AG20443 (cell line): ENCODE data around the gene CPA3.

ENCODE experiments used
- DNase-seq: peaks from one replicate; pipeline ENCODE4 v3.0.0; 2012; ENCODE audit warnings: low spot score, mixed read lengths

Gene CPA3, protein sequence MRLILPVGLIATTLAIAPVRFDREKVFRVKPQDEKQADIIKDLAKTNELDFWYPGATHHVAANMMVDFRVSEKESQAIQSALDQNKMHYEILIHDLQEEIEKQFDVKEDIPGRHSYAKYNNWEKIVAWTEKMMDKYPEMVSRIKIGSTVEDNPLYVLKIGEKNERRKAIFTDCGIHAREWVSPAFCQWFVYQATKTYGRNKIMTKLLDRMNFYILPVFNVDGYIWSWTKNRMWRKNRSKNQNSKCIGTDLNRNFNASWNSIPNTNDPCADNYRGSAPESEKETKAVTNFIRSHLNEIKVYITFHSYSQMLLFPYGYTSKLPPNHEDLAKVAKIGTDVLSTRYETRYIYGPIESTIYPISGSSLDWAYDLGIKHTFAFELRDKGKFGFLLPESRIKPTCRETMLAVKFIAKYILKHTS

DNA sequence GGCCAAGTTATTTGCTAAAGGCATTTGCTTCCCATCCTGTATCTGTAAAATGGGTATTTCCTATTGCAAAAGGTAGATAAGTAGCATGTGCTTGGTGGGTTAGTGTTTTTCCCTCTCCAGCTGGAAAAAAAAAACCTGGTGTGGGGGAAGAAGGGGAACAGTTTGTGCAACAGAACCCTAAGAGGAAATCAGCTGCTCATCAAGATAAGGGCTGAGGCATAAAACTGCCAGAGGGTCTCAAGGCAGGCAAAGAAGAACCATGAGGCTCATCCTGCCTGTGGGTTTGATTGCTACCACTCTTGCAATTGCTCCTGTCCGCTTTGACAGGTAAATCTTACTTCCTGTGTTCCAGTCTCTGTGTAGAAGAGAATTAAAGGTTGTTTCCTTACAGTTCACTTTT, at the start of gene CPA3:
TSS of gene CPA3 (plus strand) at position 248 of the 400 bp plus-strand sequence. CDS start at position 260, 12 bp downstream.
- DNase-seq = no peak

DNA sequence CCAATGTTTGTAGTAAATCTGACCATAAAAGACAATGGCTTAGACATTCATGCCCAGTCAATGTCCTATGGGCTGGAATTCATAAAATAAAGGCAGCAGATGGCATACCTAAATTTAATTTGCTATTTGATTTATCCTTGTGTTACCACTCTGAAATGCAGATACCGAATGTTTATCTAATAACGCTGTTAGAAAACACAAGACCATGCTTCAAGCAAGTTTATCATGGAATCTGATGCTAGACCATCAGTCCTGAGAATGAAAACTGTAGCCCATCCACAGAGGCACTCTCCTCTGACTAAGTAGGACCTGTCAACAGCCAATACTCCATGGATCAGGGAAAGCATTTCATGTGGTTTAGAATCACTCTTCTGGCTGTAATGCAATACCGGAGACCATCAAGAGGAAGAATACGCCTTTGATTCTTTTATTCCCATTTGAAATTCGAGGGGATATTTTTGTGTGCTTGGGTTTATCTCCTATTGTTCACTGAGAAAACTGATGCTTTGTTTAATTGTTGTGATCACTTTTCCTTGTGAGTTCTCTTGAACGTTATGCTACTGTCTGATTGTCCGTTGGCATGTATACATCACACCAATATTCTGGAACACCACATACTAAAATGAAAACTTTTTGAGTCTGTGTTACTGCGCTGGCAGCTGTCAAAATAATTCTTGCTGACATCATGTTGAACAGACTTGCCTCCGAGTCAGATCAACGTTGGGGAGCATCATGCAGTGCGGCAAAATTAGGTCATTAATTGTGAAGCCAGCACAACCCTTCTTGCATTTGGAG, 49.6 kb upstream of the CPA3 start:
- DNase-seq = no peak

DNA sequence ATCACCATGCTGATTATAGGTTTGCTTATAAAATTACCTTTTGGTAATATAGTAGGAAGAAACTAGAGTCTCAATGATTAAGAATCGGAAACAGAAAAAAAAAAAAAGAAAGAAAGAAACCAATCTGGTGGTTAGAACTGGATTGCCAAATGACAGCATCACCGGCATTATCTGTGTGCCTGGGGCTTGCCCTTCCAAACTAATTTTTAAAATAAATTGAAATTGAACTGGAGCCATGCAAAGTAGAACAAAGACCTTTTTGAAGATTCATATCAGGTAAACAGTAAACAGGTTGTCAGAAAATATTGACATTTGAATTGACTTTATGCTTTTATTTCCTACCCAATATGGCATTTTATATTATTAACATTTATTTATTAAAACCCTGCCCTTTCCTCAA, 48.7 kb upstream of the CPA3 start:
- no peak for DNase-seq

DNA sequence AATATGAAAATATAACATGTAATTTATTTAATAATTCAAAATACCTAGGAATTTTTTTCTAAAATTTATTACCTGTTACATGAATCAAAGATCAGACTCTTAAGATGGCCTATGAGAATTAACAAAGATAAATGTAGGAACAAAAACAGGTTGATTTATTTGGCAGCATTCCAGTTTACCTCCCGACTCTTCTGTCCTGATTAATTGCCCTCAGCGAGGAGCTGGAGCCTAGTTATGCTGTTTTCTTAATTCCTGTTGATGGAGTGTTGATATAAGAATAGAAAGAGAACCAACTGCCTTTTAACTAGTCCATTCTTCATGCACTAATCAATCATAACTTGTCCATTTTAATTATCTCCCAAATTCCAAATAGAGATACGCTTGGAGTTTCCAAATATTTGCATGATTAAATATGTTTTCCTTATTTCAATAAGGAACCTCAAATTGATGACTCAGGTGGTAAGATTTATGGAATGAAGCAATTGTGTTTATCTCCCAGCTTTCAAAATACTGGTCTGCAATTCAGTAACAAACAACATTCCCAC, 48.0 kb upstream of the CPA3 start:
- DNase-seq = no peak

DNA sequence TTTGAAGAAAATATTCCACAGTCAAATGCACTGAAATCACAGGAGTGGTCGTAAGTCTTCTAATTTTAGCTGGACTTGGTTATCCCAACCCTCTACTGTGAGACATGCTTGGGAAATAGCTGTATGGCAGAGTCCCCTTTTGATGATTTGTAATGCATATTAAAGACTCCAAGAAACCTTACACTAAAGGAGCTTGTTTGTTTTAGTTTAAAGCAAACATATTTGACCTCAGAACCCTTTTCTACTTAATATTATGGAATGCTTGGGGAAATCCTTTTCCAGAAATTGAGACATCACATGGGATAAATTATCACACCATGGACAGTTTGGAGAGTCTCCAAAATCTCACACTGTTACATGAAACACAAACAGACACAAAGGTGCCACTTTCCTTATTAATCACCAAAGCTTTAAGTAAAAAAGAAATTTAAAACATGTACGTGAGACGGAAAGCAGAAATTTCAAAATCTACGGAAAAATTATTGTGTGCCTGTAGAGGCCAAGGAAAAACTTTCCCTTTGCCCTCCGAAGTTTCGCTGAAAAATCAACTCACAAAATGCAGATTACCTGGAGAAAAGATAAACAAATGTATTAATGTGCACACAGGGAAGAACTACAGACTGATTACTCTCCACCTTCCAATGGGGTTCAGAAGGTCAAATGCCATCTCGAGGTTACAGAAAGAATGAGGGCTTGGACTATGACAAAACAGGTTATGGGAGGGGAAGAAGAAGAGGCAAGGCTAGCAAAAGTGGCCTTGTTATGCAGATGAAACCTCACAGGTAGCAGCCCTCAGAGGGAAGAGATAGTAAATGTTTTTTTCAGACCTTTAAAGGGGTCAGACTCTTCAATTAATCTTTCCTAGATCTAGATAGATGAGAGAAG, 44.5 kb upstream of the CPA3 start:
- DNase-seq = no peak

DNA sequence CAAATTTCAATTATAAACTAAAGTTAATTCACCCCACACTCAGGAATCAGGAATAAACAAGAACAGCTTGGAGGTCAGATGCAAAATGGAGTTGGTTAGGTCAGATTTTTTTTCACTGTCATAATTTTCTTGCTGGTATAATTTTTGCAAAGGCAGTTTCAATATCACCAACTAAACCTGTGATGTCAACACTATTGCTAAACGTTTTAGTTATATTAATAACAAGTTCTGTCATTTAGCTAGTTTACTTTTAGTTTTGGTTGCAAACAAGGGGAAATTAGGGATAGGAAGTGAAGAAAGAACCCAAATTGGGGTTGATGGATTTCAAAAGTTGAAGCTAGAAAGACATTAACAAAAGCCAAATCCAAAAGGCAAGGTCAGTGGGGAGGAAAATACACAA, 42.1 kb upstream of the CPA3 start:
- DNase-seq = no peak

DNA sequence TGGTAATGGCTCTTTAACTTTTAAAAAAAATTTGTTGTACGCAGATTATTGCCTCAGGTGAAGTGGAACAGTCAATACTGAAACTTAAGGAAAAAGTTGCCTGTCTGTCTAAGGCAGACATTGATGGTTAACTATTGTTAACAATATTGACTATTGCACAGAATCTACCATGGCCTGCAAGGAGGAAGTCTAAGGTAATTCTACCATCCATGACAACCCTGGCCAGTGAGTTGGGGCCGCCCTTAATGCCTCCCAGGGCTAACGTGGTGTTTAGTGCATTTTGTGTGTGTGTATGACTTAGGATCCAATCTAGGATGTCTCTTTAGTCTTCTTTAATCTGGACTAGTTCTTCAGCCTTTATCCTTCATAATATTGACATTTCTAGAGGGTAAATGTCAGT, 39.6 kb upstream of the CPA3 start:
- DNase-seq = no peak

DNA sequence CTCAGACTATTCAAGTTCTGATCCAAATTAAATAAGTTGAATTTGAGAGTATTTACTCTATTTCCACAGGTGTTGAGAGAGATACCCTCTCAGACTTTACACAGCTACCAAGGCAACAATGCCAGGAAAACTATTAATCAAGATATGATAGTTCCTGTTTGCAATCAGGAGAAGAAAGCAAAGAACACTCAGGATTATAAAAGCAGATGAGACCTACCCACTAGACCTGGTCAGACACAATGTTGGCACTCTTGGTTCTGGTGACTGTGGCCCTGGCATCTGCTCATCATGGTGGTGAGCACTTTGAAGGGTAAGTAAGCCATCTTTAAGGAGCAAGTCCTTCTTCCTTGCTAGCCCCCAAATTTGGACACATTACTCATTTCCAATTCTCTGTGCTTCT, 37.5 kb upstream of the CPA3 start, which contains the start of gene CPB1:
TSS of gene CPB1 (plus strand) at position 227 of the 400 bp plus-strand sequence. CDS start at position 240, 13 bp downstream.
- DNase-seq = no peak

DNA sequence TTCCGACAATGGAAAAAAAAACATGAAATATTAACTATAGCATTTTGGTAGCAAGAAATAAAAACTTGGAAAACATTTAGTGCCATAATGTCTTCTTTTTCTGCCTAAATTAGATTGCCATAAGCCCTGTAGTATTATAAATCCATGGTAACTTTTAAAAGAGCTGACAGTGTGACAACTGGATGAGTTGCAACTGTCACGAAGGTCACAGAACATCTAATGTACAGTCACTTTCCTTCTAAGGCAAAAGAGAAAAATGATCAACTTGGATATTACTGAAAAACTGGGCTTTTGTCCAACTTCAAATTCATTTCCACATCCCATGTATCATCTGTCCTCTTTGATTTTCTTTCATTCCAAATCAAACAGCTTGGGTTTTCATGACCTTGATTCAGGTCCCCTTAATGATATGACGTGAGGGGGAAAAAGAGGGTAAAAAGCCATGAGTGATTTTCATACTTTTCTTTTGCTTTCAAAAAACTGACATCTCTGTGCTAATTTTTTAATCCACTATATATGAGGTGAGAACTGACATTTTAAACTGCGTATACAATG, 36.9 kb upstream of the CPA3 start:
- no peak for DNase-seq

DNA sequence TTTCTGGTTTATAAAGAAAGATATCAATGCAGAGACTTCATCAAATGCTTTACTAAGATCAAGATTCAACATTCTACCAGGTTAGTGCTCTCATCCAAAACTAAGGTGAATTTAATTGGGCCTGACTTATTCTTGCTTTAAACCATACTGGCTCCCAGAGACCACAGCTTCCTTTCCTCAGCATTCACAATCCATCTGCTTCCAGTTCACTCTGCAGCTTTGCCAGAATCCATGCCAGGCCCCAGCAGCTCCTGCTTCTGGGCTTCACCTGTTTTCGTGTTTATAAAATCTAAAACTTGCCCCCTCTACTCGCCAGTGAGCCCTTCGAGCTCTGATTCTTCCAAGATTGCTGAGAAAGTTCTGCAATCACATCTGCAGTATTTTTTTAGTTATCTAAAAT, 35.2 kb upstream of the CPA3 start:
- DNase-seq = no peak

DNA sequence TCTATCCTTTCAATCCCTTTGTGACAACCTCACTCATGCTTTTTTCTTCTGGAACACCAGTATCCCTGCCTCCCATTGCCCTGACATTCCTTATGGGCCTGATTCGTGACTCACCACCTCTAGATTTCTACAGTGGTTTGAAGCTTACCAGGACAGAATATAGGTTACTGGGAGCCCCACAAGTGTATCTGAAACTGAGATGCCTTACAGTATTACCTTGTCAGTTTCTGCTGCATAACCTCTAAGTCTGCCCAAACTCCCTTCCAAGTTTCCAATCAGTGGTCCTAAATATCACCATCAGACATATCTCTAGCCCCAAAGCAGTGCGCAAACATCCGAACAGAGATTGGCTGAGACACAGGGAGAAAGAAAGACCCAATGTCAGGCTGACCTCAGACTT, 31.9 kb upstream of the CPA3 start:
- peak; percentile 11 for DNase-seq

DNA sequence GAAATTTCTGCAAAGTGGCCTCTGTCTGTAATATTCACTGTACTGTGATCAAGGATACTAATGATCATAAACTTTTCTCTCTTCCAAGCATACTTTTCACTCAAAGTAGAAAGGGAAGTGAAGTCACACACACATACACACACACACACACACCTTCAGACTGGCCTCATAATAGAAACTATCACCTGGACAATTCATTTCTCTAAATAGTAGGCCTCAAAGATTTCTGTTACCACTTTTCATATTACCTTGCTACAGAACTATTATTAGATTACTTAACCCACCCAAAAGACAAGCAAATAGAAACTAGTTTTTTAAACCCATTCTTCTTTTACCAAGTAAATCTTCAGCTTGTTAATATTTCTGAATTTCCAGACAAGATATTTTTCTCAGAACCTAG, 25.3 kb upstream of the CPA3 start:
- DNase-seq = no peak

DNA sequence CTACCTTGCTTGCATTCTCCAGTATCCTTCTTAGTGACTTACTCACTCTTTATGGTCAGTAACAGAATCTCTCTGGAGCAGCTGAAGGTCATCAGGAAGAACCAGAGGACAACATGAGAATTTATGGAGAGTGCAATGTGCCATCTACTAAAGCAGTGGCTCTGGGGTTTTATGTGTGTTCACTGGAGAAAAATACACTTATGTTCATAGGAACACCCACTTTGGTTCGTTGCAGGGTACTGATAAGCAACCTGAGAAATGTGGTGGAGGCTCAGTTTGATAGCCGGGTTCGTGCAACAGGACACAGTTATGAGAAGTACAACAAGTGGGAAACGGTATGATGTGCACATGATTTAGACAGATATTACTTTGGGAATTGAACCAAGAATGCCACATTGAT, 24.6 kb upstream of the CPA3 start:
- DNase-seq = no peak

DNA sequence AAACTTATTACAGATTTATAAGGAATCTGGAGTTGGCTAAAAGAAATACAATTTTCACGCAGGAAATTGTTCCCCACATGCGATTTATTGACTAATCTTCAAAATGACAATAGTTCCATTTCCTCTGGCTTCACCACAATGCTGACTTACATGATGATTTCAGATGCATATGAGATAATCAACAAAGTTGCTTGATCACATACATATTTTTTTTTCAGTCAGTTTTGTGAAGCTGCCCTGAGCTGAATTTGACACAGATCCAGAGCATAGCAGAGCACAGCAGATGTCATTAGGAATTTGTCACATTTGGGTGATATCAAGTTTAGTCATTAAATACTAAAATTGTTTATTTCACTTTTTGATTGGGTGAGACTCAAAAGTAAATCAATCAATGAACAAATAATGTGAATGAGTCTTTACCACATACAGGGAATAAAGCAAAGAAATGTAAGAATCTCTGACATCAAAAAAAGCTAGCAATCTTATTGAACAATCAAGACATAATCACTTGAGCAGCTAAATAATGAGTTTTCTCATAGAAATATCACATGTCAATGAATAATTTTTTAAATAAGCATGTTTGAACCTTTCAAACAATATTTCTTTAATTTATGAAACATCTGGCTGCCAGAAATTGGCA, 19.2 kb upstream of the CPA3 start:
- DNase-seq = no peak

DNA sequence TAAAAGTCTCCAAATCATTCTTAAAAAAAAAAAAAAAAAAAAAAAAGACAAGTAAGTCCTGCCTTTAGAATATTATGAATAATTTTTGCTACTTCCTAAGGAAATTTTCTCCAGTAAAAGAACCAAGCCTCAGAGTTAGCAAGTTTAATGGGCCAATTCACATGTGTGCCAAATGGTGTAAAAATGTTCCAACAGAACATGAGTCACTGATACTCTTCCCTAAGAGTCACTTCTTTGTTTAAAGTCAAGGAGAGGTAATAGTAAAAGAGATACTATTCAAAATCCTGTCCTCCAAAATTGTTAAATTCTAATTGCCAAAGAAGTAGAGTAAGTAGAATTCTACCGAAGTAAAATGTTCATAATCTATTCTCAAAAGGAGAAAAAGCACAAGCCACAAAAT, 17.7 kb upstream of the CPA3 start:
- peak; percentile 30 for DNase-seq

DNA sequence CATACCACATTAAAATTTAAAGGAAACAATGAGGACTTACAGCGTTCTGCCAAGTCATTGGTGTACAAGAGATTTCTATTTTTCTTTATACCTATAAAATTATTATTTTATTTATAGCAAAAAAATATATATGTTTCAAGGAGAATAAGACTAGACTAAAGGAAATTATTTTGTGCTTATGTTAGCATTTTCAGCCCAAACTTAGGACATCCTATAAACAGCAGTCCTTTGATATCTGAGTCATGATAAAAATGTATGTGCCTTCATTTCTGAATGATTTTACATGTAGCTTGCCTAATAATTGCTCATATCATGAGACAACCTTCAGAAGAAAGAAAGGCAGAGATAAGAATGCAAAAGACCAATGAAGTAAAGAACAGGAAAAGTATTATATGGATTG, 16.7 kb upstream of the CPA3 start:
- no peak for DNase-seq

DNA sequence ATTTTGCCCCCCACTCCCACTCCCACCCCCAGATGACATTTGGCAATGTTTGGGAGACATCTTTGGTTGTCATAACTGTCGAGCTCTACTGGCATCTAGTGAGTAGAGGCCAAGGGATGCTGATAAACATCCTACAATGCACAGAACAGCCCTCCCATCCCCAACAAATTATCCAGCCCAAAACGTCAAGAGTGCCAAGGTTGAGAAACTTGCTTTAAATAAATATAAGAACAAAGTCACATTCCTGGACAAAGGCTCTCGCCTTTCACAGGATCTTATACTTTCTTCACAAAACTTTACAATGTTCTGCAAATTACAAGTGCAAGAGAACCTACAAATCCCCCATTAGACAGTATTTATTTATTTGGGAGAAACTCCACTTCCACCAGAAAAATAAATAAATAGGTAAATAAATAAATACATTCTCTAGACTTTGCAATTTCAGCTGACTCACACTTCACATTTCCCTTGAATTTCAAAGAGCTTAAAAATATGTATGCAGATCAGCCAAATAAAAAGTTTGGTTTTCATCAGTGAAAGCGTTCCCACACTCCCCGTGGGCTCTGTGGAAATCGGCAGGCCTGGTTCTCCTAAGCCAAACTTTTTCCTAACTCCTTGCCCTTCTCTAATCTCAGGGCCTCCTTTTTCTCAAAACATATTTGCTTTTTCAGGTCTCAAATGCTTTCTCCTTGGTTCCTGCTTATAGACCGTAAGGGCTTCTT, 12.7 kb upstream of the CPA3 start:
- peak; percentile 14 for DNase-seq

DNA sequence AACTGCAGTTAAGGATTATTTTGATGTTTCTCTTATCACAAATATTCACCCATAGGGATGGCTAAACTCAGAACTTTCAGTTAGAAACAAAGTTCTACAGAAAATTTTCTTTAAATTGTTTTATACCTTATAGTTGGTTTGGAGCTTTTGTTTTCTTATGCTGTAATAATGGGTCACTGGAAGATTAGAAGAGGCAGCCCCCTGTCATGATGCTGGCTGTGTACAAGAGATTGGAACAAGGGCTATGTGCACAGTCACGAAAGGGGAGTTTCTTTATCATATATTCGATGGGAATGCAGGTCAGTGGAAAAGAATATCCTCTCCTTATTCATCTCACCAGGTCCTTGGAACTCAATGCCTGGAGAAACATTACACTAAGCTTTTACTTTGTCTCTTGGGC, 12.0 kb upstream of the CPA3 start:
- DNase-seq = no peak

DNA sequence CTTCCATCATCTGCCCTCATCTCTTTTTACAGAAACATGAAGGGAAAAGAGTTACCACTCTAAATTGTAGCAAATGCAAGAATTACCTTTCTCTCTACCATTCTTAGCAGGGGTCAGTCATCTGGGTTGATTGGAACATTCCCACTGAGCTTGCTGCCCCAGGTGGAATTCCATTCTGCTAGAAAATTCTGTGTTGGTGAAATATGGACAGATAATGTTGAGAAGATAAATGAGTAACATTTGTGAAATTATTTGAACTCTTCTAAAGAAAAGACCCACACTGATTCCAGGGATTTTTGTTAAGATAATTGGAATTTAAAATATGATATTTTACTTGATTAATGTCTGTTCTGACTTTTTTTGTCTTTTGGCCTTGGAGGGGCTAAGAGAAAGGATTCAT, 11.0 kb upstream of the CPA3 start:
- no peak for DNase-seq

DNA sequence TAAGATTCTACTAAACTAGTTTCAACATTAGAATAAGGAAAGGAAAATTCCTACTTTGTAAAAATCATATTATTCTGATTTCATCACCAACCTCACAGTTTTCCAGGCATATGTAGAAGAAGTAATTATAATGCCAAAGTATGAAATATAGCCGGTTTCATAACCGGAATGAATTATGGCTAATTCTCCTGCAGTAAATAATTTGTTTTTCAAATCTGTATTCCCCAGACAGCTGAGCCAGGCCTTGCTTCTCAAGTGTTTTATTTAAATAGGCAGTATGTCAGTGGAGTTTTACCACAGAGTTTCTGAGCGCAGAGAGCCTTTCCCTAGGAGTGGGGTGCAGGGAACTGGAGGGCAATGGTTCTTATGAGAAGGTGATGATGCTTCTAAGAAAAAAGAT, 8.7 kb upstream of the CPA3 start:
- DNase-seq = no peak

DNA sequence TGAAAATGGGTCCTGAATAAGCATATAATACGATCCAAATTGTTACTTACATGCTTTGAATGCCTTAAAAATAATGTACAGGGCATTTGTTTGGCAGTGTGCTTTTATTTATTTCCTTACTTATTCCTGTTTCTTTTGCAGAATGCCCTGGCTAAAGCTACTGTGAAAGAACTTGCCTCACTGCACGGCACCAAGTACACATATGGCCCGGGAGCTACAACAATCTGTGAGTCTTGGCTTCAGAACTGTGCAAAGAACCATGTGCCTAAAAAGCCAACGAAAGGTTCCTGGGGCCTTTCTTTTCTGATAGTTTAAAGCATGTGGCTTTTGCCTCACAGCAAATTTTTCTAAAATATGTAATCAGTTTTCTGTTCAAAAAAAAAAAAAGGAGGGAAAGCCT, 7.8 kb upstream of the CPA3 start:
- no peak for DNase-seq
